A204.1 (cell line): ENCODE data around the gene IL16.

Source experiments
- FAIRE-seq: peaks from 2 replicates; lab custom pipeline; 2012; peaks lifted over from hg19 to GRCh38; lab: Jason Lieb, UNC

IL16 gene

DNA sequence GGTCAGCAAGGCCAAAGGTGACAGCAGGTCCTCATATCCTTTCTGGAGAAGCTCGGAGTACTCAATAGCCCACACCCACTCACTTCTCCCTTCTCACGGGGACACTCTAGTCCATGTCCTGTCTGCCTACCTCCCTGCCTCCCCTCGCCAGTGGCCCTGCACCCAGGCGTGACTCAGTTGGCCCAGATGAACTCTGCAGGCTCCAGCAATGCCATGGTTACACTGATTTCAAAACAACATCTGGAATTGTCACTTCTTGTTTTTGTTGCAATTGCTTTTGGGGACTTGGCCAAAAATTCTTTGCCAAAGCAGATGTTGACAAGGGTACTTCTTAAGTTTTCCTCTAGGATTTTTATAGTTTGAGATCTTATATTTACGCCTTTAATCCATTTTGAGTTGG, 13.0 kb downstream of the IL16 start:
- FAIRE-seq = no peak

DNA sequence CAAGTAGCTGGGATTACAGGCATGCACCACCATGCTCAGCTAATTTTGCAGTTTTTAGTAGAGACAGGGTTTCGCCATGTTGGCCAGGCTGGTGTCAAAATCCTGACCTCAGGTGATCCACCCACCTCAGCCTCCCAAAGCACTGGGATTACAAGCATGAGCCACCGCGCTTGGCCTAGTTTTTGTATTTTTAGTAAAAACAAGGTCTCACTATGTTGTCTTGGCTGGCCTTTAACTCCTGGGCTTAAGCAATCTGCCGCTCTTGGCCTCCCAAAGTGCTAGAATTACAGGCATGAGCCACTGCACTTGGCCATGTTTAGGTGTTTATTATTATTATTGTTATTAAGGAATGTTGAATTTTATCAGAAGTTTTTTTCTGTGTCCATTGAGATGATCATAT, 14.7 kb downstream of the IL16 start:
- no peak for FAIRE-seq

DNA sequence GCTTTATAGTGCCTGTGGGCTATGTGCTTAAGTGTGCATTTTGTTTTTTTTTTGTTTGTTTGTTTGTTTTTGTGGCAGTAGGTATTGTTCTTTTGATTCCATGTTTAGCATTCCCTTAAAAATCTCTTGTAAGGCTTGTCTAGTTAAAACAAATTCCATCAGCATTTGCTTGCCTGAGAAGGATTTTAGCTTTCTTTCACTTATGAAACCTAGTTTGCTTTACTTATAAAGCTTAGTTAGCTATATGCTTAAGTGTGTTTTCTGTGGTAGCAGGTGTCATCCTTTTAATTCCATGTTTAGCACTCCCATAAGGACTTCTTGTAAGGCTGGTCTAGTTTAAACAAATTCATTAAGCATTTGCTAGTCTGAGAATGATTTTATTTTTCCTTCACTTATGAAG, 17.3 kb downstream of the IL16 start:
- FAIRE-seq = no peak

GRCh38 chr15:81215531-81215930, 18.9 kb downstream of the IL16 start:
- FAIRE-seq = no peak

DNA sequence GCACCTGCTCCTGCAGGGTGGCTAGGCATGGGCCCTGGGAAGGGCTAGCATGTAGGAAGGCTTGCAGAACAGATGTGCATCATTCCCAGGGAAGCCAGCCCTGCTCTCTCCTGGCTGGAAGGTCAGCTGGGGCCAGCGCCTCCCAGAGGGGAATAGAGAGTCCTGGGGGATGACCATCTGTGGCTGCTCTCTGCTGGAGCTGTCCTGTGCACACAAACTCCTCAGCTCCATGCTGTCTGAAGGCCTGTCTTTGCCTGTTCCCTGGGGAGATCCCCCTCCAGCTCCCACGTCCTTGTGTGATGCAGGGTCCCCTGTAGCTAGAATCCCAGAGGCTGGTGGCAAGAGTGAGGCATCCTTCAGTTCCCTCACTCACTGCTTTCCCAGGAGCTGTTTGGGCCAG, 19.3 kb downstream of the IL16 start:
- no peak for FAIRE-seq

DNA sequence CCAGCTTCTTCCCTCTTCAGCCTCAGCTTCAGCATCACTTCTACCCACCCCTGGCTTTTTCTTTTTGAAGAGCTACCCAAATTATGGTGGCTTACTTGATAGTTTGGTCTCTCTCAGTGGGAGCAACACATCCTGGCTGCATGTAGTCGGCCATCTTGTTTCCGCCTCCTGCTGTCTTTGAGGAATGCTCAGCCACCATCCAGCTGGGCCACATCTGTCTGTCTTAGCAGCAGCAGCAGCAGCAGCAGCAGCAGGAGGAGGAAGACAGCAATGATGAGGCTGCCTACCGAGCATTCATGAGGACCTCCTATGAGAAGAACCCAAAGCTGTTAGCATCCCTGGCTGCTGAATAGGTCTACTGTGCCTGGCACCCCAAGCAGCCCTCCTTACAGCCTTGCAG, 19.7 kb downstream of the IL16 start:
- FAIRE-seq = no peak

GRCh38 chr15:81221449-81221848, 24.8 kb downstream of the IL16 start:
- no peak for FAIRE-seq

DNA sequence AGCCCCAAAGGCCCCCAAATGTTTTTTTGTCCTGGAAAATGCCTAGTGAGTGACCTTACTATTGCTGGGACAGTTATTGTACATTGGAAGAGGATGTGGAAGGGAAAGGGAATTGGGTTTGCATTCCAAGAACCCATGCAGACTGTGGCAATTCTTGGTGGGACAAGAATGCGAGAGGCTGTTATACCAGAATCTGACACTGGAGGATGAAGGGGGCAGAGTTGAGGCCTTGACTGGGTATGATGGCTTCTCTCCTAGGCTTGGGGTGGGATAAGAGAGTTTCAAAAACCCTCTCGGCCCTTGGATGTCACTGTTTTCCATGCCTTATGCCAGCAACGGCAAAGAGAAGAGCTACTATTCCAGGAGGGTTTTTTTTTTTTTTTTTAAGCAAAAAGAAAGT, 25.3 kb downstream of the IL16 start:
- no peak for FAIRE-seq

DNA sequence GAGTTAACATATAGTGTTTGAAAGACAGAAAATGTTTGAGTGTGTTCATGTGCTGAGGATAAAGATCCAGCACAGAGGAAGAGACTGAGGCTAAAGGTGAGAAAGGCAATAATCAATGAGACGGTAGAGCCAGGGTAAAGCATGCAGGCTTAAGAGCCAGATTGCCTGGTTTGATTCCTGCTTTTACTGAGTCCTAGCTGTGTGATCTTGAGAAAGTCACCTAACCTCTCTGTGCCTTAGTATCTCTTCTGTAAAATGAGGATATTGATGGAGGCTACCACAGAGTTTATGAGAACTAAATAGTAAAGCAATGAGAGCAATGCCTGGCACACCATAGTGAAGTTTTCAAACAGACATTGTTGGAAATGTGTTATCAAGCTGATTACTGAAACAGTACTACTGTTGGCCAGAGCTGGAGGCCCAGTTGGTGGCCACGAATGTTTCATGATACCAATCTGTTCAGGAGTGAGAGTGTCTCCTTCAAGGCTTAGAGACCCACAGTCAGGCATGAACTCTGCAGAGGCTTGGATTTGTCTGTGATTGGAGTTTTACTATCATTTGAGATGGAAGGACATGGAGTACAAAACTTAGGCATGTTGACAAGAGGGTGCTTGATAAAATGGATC, 26.8 kb downstream of the IL16 start:
- FAIRE-seq = no peak

- FAIRE-seq = no peak
Observed at GRCh38 chr15:81224232-81224631, 27.6 kb downstream of the IL16 start.

- no peak for FAIRE-seq
Observed at GRCh38 chr15:81225161-81225671, 28.5 kb downstream of the IL16 start.

DNA sequence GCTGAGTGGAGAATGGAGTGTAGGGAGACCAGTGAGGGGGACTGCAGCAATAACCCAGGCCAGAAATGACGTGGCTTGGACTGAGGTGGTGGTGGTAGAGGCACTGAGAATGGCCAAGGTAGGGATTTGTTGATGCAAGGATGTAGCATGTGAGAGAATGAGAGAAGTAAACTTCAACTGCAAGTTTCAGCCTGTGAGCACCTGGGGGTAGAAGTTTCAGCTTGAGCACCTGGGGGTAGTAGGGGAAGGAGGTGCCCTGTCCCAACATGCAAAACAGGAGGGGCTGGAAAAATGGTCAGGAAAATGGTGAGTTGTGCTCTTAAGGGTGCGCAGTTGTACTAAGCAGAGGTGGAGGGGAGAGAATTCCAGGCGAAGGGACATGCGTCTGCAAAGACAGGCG, 31.0 kb downstream of the IL16 start:
- FAIRE-seq = no peak

- FAIRE-seq = no peak
Observed at GRCh38 chr15:81229586-81229985, 32.9 kb downstream of the IL16 start.

DNA sequence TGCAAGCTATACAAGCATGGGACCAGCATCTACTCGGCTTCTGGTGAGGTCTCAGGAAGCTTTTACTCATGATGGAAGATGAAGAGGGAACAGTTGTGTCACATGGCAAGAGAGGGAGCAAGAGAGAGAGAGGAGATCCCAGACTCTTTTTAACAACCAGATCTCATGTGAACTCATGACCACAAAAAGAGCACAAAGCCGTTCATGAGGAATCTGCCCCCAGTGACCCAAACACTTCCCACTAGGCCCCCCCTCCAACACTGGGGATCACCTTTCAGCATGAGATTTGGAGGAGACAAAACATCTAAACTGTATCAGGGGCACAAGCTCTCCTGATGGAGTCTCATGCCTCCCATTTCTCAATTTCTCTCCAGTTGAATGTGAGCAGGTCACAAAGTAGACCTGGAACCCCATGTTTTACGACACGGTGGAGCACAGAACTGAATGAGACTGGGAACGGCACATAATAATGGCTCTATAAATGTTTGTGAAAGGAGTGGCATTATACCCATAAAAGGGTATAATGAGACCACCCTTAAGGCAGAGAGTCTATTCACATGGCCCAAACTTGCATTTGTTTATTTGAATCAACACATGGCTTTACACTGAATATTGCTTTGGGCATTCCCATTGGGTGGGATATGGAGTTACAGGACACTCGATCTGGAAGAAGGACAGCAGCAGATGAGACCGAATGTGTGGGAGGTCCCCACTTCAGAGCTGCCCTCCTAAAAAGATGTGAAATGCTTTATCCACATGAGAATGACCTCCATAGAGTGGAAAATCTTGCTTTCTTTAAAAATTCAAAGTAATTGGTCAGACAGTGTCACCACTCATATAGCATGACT, 38.8 kb downstream of the IL16 start:
- FAIRE-seq = no peak

DNA sequence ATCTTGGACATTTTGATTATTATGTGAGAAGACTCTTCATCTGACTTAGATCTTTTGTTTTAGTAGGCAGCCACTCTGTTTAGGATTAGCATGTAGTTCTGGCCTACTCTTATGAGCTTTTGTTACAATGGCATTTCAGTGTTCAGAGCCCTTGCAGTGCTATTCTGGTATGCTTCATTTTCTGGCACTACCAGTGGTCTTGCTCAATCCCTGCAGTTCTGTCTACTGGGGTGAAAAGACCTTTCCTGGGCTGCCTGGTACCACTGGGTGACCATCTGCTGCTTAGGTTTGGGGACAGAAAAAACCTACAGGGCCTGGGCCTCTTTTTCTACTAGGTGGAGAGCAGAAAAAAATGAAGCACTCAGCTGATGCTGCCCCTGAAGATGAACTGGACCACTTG, 42.5 kb downstream of the IL16 start:
- FAIRE-seq = no peak

DNA sequence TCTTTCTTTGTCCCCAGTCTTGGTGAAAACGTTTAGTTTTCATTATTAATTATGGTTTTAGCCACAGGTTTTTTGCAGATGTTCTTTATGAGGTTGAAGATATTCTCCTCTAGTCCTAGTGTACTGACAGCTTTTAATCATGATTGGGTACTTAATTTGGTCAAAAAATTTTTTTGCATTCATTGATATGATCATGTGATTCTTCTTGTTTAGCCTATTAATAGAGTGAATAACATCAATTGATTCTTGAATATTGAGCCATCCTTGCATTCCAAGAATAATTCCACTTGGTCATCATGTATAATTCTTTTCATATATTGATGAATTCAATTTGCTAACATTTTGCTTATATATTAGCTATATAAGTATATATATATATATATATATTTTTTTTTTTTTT, 46.1 kb downstream of the IL16 start:
- FAIRE-seq = no peak

DNA sequence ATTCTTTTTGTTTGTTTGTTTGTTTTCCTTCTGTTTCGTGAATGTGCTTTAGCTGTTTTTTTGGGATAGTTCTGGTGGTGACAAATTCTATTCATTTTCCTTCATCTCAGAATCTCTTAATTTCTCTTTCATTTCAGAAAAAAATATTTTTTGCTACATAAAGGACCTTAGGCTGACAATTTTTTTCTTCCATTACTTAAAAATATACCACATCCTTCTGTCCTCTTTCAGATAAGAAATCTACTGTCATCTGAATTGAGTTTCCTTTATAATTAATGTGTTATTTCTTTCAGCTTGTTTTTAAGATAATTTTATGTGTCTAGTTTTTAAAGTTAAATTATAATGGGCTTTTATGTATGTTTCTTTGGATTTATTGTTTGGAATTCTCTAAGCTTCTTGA, 47.6 kb downstream of the IL16 start:
- no peak for FAIRE-seq

DNA sequence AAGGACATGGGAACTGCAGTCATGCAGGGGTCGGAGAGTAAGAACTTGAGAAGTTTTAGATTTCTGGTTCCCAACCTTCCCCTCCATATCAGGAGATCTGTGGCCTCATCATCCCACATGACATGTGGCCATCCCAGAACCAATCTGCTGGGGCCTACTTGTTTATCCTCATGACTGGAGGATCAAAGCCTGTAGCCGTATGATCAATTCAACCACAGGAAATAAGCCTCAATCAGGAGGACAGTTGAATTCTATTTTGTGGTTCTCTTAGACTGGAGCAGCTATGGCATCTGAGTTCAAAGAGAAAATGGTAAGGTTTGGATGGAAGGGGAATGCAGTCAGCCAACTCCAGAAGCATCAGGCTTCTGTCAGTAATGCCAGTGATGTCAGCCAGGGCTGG, 57.2 kb downstream of the IL16 start:
- no peak for FAIRE-seq

DNA sequence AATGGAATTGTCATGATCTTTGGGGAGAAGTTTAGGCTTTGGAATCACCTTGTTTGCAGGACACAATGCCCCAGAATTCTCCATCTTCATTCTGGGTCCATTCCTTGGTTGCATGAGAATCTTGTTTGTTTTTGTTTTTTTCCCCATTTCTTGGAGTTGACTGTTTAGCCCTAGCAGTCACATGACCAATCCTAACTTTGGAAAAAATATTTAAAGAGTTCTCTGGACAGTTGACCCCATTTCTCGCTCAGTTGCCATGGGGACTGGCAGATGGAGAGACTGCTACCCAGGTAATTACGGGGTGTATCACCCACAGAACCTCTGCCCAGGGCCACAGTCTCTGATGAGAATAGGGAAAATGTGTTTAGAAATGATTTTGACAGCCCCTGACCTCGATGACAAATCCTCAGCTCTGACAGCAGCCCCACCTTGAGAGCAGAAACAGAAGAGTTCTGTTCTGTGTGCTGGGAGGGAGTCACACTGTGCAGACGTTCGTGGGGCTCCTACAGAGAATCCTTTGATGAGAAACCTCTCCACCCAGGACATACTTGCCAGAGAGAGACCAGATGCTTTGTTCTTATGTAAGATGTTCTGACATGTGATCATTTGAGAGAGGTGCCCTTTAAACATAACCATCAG, 57.7 kb downstream of the IL16 start:
- FAIRE-seq = no peak

- FAIRE-seq = no peak
Observed at GRCh38 chr15:81254916-81255290, 58.2 kb downstream of the IL16 start.

- no peak for FAIRE-seq
Observed at GRCh38 chr15:81255315-81255957, 58.8 kb downstream of the IL16 start.

GRCh38 chr15:81255958-81256320, 59.3 kb downstream of the IL16 start:
- no peak for FAIRE-seq

- peak; percentile 82 for FAIRE-seq
Observed at GRCh38 chr15:81256916-81257315, 60.2 kb downstream of the IL16 start.
